NCI-H1436 (cell line): Measurements from ENCODE around the gene HNRNPR.

Experiments used
- DNase-seq: peaks from one replicate; lab custom pipeline; 2025; lab: John Stamatoyannopoulos, UW

Gene HNRNPR

GRCh38 chr1:23368562-23369334, 24.7 kb upstream of the HNRNPR start:
- DNase-seq = peak; percentile 92

GRCh38 chr1:23367791-23368561, 23.9 kb upstream of the HNRNPR start:
- DNase-seq = peak; percentile 99

GRCh38 chr1:23367451-23367790, 23.3 kb upstream of the HNRNPR start:
- DNase-seq = no peak

- DNase-seq = no peak
Observed at GRCh38 chr1:23366598-23366997, 22.5 kb upstream of the HNRNPR start.

- DNase-seq = no peak
Observed at GRCh38 chr1:23366146-23366545, 22.1 kb upstream of the HNRNPR start.

- no peak for DNase-seq
Observed at GRCh38 chr1:23362218-23362713, 18.2 kb upstream of the HNRNPR start.

GRCh38 chr1:23358310-23358875, 14.3 kb upstream of the HNRNPR start:
- DNase-seq = no peak

GRCh38 chr1:23357138-23357908, 13.2 kb upstream of the HNRNPR start:
- DNase-seq = no peak

- no peak for DNase-seq
Observed at GRCh38 chr1:23356471-23357137, 12.5 kb upstream of the HNRNPR start.

- DNase-seq = no peak
Observed at GRCh38 chr1:23354245-23354644, 10.2 kb upstream of the HNRNPR start.

GRCh38 chr1:23352096-23352695, 8.1 kb upstream of the HNRNPR start:
- DNase-seq = no peak

GRCh38 chr1:23345920-23346319, 1.8 kb upstream of the HNRNPR start:
- DNase-seq = no peak

GRCh38 chr1:23344987-23345472, 946 bp upstream of the HNRNPR start:
- no peak for DNase-seq

- peak; percentile 47 for DNase-seq
Observed at GRCh38 chr1:23343221-23344110, 618 bp downstream of the HNRNPR start.

GRCh38 chr1:23341931-23342692, 2.0 kb downstream of the HNRNPR start:
- DNase-seq = no peak

- no peak for DNase-seq
Observed at GRCh38 chr1:23339632-23340031, 4.5 kb downstream of the HNRNPR start.

- DNase-seq = no peak
Observed at GRCh38 chr1:23337869-23338268, 6.2 kb downstream of the HNRNPR start.

GRCh38 chr1:23331713-23332112, 12.4 kb downstream of the HNRNPR start:
- no peak for DNase-seq

GRCh38 chr1:23330846-23331245, 13.2 kb downstream of the HNRNPR start:
- no peak for DNase-seq
